Amniotic epithelial cell (primary cell): ENCODE measurements around the gene TARBP1.
"Not testable (repeated sequence)": the region's sequence is repeated elsewhere in the genome, so short reads cannot be mapped to it uniquely, and the experiment has no call there.

Experiments
- DNase-seq: peaks from one replicate; pipeline ENCODE4 v3.0.0-alpha.2; 2010; ENCODE audit warnings: low read depth

TARBP1 gene

GRCh38 chr1:234437423-234438171, 41.4 kb downstream of the TARBP1 start:
- DNase-seq = peak; percentile 18

DNA sequence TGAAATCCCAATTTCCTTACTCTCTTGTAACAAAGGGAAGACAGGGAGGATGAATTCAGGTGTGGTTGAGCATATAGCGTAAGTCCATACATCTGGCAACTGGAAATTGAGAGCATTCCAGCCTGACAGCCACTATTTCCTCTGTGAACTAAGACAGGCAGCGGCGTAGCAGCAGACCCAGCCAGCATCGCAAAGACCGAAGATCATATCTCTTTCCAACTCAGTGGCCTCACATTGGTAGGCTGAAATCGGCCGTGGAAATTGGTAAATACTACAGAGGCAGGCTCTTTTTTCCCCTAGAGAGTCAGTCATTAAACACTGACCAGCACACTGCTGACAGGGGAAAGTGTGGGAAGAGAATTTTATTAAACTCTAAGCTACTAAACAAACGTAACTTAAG, 43.4 kb downstream of the TARBP1 start:
- DNase-seq = peak; percentile 8

DNA sequence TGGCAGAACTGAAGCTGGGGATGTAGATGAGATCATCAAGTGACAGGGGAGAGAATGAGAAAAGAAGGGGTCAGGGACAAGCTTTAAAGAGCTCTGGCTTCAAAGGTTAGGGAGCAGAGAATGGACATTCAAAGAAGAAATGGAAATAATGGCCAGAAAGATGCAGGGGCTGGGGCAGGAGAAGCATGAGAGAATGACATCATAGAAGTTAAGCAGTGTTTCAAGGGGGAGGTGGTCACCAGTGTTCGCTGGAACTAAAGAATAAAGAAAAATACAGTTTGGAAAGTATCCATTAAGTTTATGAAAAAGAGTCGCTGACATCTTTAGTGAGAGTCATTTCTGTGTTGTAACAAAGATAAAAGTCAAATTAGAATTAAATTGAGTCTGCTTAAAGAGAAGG, 44.3 kb downstream of the TARBP1 start:
- no peak for DNase-seq

GRCh38 chr1:234433563-234434285, 45.3 kb downstream of the TARBP1 start:
- peak; percentile 51 for DNase-seq

- no peak for DNase-seq
Observed at GRCh38 chr1:234431255-234431654, 47.7 kb downstream of the TARBP1 start.

- DNase-seq = no peak
Observed at GRCh38 chr1:234430691-234431090, 48.3 kb downstream of the TARBP1 start.

DNA sequence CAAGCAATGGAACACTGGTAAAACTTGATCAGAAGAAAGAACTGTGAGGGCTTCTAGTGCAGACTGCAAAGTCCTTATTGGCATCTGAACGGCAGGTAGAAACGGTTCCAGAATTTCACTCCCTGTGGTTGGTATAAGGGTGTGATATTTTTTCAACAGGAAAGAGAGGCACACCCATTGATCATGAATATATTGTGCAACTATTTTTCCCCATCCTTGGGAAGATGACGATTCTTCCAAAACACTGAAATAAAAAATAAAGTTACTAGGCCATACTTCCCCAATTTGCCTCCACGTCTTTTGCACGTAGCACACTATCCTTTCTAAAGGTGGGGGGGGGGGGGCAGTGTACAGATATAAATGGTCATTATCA, 49.6 kb downstream of the TARBP1 start:
- DNase-seq = no peak

- peak; percentile 26 for DNase-seq
Observed at GRCh38 chr1:234427950-234428646, 50.9 kb downstream of the TARBP1 start.

DNA sequence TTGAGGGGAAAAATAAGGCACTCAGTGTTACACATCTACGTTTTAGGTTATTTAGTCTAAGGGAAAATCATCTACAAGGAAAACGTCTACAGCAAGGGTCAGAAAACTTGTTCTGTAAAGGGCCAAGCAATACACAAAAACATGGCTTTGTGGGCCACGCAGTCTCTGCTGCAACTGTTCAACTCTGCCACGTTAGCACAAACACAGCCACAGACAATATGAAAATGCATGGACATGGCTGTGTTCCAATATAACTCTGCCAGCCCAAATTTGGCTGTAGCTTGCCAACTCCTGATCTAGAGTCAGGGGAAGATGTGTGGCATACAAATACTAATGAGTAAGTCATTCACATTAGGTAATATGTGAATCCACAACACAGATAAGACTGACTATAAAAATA, 65.0 kb downstream of the TARBP1 start:
- DNase-seq = peak; percentile 15

- no peak for DNase-seq
Observed at GRCh38 chr1:234413485-234413884, 65.5 kb downstream of the TARBP1 start.

DNA sequence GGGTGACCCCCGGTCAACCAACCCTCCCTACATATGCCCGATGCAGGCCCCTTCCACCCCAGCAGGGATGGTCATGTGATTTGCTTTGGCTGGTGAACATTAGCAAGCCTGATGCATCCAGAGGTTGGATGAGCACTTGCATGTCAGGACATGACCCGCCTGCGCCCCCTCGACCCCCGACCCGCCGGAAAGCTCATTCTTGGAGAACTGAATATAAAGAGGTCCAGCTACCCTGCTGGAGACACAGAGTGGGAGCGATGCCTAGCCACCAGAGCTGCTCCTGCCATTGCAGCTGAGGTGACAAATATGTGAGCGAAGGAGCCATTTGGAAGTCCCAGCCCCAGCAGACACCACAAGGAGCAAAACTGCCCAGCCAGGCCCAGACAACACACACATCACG, 66.1 kb downstream of the TARBP1 start:
- no peak for DNase-seq

- peak; percentile 40 for DNase-seq
Observed at GRCh38 chr1:234409328-234409727, 69.7 kb downstream of the TARBP1 start.

- DNase-seq = no peak
Observed at GRCh38 chr1:234408757-234409156, 70.2 kb downstream of the TARBP1 start.

GRCh38 chr1:234406871-234407270, 72.1 kb downstream of the TARBP1 start:
- DNase-seq = peak; percentile 8

DNA sequence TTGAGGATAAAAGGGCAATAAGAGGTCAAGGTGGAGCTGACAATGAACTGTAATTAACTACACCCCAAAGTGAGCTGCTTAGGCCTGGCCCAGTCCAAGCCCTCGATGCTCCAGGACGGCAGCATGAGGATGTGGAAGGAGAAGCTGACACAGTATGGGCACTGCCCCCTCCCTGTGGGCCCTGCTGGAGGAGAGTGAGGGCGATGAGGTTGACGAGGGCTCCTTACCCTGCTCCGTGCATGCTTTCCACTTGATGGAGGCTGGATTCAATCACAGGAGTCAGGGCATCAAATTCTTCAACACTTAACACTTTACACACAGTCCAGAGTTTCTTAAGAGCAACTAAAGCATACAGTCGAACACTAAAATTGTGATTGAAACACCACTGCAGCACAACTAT, 73.3 kb downstream of the TARBP1 start:
- DNase-seq = no peak

- no peak for DNase-seq
Observed at GRCh38 chr1:234402939-234403338, 76.0 kb downstream of the TARBP1 start.

DNA sequence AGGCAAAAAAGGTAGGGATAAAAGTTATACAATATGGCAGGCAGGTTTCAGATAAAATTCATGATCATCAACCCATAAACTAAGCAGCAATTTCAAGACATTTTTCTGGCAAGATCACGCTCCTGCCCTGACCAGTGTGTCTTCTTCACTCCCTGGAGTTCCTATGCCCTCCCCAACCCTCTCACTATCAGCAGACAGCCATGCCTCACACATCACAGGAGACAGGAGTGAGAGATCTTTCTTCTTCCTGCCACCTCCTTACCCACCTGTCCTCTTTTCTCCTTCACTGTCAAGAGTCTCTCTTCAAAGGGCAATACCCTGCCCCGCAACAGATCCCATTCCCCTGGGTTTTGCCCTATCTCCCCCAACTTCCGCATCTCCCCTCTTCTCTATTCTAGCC, 77.3 kb downstream of the TARBP1 start:
- DNase-seq = no peak

DNA sequence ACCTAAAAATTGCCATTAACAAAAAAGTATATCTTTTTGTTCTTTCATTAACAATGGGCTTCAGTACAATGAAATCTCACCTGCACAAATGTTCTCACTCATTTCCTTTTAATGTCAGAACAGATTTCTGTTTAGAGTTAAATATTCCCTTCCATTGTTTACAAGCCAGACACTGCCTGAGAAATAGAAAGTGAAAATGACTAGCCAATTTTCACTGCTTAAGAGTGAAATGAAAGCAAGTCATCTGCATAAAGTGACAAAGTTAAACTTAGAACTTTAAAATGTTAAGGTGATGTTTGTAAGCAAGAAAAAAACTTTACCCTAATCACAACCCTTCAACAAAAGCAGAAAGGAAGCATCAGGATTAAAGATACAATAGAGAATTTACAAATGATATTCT, 78.2 kb downstream of the TARBP1 start:
- no peak for DNase-seq

- not testable (repeated sequence) for DNase-seq
Observed at GRCh38 chr1:234399515-234399914, 79.5 kb downstream of the TARBP1 start.

DNA sequence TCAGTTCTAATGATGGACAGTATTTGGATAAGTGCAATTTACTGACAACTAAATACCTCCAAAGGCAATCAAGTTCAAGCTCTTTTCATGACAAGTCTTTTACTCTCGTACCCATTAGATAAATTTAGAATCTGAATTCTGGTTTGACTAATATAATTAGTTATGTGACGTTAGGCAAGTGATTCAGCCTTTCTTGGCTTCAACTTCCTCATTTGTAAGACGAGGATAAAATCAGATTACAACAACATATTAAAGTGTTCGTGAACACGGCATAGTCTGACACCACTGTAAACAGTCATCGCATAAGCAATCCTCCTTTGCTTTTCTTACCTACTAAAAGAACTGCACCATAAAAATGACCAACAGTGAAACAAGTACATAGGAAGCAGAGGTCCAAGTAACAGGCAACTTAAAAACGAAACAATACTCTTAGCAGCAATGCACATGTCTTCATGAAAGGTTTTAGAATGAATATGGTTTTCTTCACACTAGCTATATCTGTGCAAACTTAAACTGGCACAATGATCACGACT, 80.1 kb downstream of the TARBP1 start:
- DNase-seq = peak; percentile 21

DNA sequence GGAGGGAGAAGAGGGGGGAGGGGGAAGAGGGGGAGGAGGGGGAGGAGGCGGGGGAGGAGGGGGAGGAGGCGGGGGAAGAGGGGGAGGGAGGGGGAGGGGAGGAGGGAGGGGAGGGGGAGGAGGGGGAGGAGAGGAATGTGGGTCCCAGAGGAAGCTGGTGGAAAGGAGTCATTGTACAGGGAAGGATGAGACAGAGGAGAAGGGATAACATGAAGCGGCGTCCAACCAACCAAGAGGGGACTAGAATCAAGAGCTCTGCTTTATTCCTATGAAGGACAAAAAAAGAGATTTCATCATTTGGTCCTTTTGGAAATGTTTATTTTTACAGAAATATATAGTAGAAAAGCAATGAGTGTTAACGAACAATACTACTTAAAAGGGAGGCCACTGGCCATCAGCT, 81.2 kb downstream of the TARBP1 start:
- DNase-seq = no peak

GRCh38 chr1:234396871-234397270, 82.1 kb downstream of the TARBP1 start:
- DNase-seq = no peak

- no peak for DNase-seq
Observed at GRCh38 chr1:234396092-234396491, 82.9 kb downstream of the TARBP1 start.
